Measurements from ENCODE around the gene DCC.

- TF ChIP-seq EZH2 (IDR thresholded peaks at IDR 0.05; ENCODE audit: borderline replicate concordance, insufficient read depth, low read depth, low read length, poor library complexity, severe bottlenecking) (no peak), CTCF (IDR thresholded peaks at IDR 0.05) (no peak)
Measured at GRCh38 chr18:52995875-52996274, 655.9 kb downstream of the DCC start.

Data from B cell (primary cell).